H9 (cell line): Measurements from ENCODE around the gene CEP128. TPM values are rescaled to one million over a fixed set of nuclear protein-coding genes. Genes with fewer than 3 reads are reported as not detected.

Experiments
- DNase-seq: peaks from one replicate; pipeline ENCODE4 v3.0.0-alpha.2; 2017
- H2AFZ ChIP-seq: one replicate; pipeline ENCODE4 v1.6.1; 2013; ENCODE audit warnings: mild to moderate bottlenecking, low read length, control low read depth, moderate library complexity
- H2AK5ac ChIP-seq: 2 replicates; pipeline ENCODE4 v1.6.1; 2013; ENCODE audit warnings: low read length, control low read depth, mixed read lengths; ENCODE audit not compliant: insufficient read length
- H2BK120ac ChIP-seq: one replicate; pipeline ENCODE4 v1.6.1; 2013; ENCODE audit warnings: low read depth, mild to moderate bottlenecking, low read length, control low read depth, inconsistent platforms; ENCODE audit not compliant: poor library complexity, severe bottlenecking
- H2BK12ac ChIP-seq: 2 replicates; pipeline ENCODE4 v1.6.1; 2013; ENCODE audit warnings: low read length, control low read depth, mixed read lengths, low read depth; ENCODE audit not compliant: insufficient read length
- H2BK15ac ChIP-seq: 2 replicates; pipeline ENCODE4 v1.6.1; 2013; ENCODE audit warnings: low read depth, low read length, control low read depth
- H2BK20ac ChIP-seq: one replicate; pipeline ENCODE4 v1.6.1; 2013; ENCODE audit warnings: low read depth, mild to moderate bottlenecking, low read length, control low read depth, inconsistent platforms; ENCODE audit not compliant: poor library complexity, severe bottlenecking
- H2BK5ac ChIP-seq: 2 replicates; pipeline ENCODE4 v1.6.1; 2013; ENCODE audit warnings: low read length, control low read depth, mixed read lengths; ENCODE audit not compliant: insufficient read length
- H3K14ac ChIP-seq: 2 replicates; pipeline ENCODE4 v1.6.1; 2013; ENCODE audit warnings: low read length, control low read depth; ENCODE audit not compliant: insufficient read depth
- H3K18ac ChIP-seq: 2 replicates; pipeline ENCODE4 v1.6.1; 2013; ENCODE audit warnings: low read depth, mild to moderate bottlenecking, mixed read lengths, low read length, control low read depth; ENCODE audit not compliant: insufficient read length
- H3K23ac ChIP-seq: 2 replicates; pipeline ENCODE4 v1.6.1; 2013; ENCODE audit warnings: low read length, control low read depth, mixed read lengths, low read depth; ENCODE audit not compliant: insufficient read length
- H3K23me2 ChIP-seq: 2 replicates; pipeline ENCODE4 v1.6.1; 2013; ENCODE audit warnings: low read depth, mild to moderate bottlenecking, mixed read lengths, low read length, control low read depth; ENCODE audit not compliant: insufficient read length, poor library complexity, severe bottlenecking
- H3K27ac ChIP-seq: 2 replicates; pipeline ENCODE4 v1.5.1; 2013; ENCODE audit warnings: low read length, control low read depth, mixed read lengths, low read depth; ENCODE audit not compliant: insufficient read length
- H3K27me3 ChIP-seq: 2 replicates; pipeline ENCODE4 v1.6.1; 2013; ENCODE audit warnings: low read length, control low read depth, inconsistent platforms; ENCODE audit not compliant: insufficient read depth
- H3K4ac ChIP-seq: 2 replicates; pipeline ENCODE4 v1.6.1; 2013; ENCODE audit warnings: low read depth, mild to moderate bottlenecking, control low read depth, inconsistent platforms, low read length, moderate library complexity
- H3K4me1 ChIP-seq: 2 replicates; pipeline ENCODE4 v1.6.1; 2013; ENCODE audit warnings: low read length, control low read depth, inconsistent platforms; ENCODE audit not compliant: insufficient read depth
- H3K4me2 ChIP-seq: 2 replicates; pipeline ENCODE4 v1.6.1; 2013; ENCODE audit warnings: low read length, control low read depth, mixed read lengths; ENCODE audit not compliant: insufficient read length, insufficient read depth
- H3K56ac ChIP-seq: 2 replicates; pipeline ENCODE4 v1.6.1; 2013; ENCODE audit warnings: low read depth, mild to moderate bottlenecking, mixed read lengths, low read length, control low read depth; ENCODE audit not compliant: insufficient read length
- H3K79me1 ChIP-seq: 2 replicates; pipeline ENCODE4 v1.6.1; 2013; ENCODE audit warnings: low read depth, mild to moderate bottlenecking, moderate library complexity, low read length, control low read depth, inconsistent platforms; ENCODE audit not compliant: insufficient read depth, poor library complexity, severe bottlenecking
- H3K79me2 ChIP-seq: 2 replicates; pipeline ENCODE4 v1.6.1; 2013; ENCODE audit warnings: low read length, control low read depth, inconsistent platforms; ENCODE audit not compliant: insufficient read depth
- H3K9ac ChIP-seq: 2 replicates; pipeline ENCODE4 v1.6.1; 2013; ENCODE audit warnings: low read length, control low read depth, mixed read lengths; ENCODE audit not compliant: insufficient read length; ENCODE audit errors: extremely low read depth
- H3K9me3 ChIP-seq: one replicate; pipeline ENCODE4 v1.6.1; 2013; ENCODE audit warnings: low read depth, low read length, inconsistent platforms; ENCODE audit not compliant: control insufficient read depth
- H3T11ph ChIP-seq: one replicate; pipeline ENCODE4 v1.6.1; 2013; ENCODE audit warnings: mild to moderate bottlenecking, low read length, control low read depth, inconsistent platforms
- H4K20me1 ChIP-seq: one replicate; pipeline ENCODE4 v1.6.1; 2013; ENCODE audit not compliant: control insufficient read depth, insufficient read length, insufficient read depth
- H4K5ac ChIP-seq: 2 replicates; pipeline ENCODE4 v1.6.1; 2013; ENCODE audit warnings: low read depth, mild to moderate bottlenecking, mixed read lengths, low read length, control low read depth; ENCODE audit not compliant: insufficient read length
- H4K8ac ChIP-seq: replicated peaks from 2 replicates; pipeline ENCODE4 v1.6.1; 2013; ENCODE audit warnings: low read length, control low read depth, mixed read lengths, low read depth; ENCODE audit not compliant: insufficient read length
- H4K91ac ChIP-seq: 2 replicates; pipeline ENCODE4 v1.6.1; 2013; ENCODE audit warnings: low read depth, mild to moderate bottlenecking, moderate library complexity, mixed read lengths, low read length, control low read depth; ENCODE audit not compliant: insufficient read length
- H3K27ac Mint-ChIP-seq, 3 experiments: 2 replicates in 2 of 3; 3 replicates in 1 of 3; pipeline ENCODE4 v1.8.0; 2020 to 2021; ENCODE audit warnings: mixed read lengths in 3 of 3, mild to moderate bottlenecking in 1 of 3, moderate library complexity in 1 of 3
- H3K27me3 Mint-ChIP-seq: 2 replicates; pipeline ENCODE4 v1.8.0; 2021; ENCODE audit warnings: low read depth, mild to moderate bottlenecking, moderate library complexity, mixed read lengths
- H3K36me3 Mint-ChIP-seq, 3 experiments: 2 replicates in 2 of 3; 3 replicates in 1 of 3; pipeline ENCODE4 v1.8.0; 2020 to 2021; ENCODE audit warnings: low read depth in 3 of 3, mixed read lengths in 3 of 3; ENCODE audit not compliant: insufficient read depth in 1 of 3
- H3K4me1 Mint-ChIP-seq, 2 experiments: 2 replicates each; pipeline ENCODE4 v1.8.0; 2020; ENCODE audit warnings: mixed read lengths in 2 of 2
- H3K4me3 Mint-ChIP-seq, 2 experiments: 2 replicates in 1 of 2; 3 replicates in 1 of 2; pipeline ENCODE4 v1.8.0; 2020 to 2021; ENCODE audit warnings: mild to moderate bottlenecking in 2 of 2, mixed read lengths in 2 of 2, moderate library complexity in 1 of 2
- H3K9me3 Mint-ChIP-seq, 2 experiments: 2 replicates in 1 of 2; 3 replicates in 1 of 2; pipeline ENCODE4 v1.8.0; 2020; ENCODE audit warnings: mild to moderate bottlenecking in 2 of 2, mixed read lengths in 2 of 2, moderate library complexity in 1 of 2
- CTCF ChIP-seq: fragments of 200-600 bp; sonication (generic); conservative IDR thresholded peaks from 3 replicates; pipeline ENCODE4 v1.8.0; 2021; ENCODE audit warnings: antibody characterized with exemption, mild to moderate bottlenecking
- WGBS: extraction: QIAGEN DNeasy Blood & Tissue Kit; methylation state at CpG from one replicate; pipeline ENCODE4 v1.1.7; 2013; ENCODE audit warnings: missing lambda C conversion rate, low lambda C conversion rate, mixed read lengths; ENCODE audit not compliant: insufficient read length; ENCODE audit errors: extremely low coverage; 5-methylcytosine and 5-hydroxymethylcytosine counted together
- total RNA-seq: library from RNA; stranded (reverse); gene quantifications from 2 replicates; pipeline ENCODE4 v1.2.1, GENCODE V29; 2021

CEP128 gene
- total RNA-seq, 1 experiment from 2014 or later = 16.3 TPM

- no peaks in the 10 kb centered on the region for H3K23me2 ChIP-seq
- no peaks in the 10 kb centered on the region for H3K27me3 ChIP-seq
- H3K4me3 Mint-ChIP-seq = no peak overlapping the region
- H3K27ac Mint-ChIP-seq = no peak overlapping the region
- no peaks in the 10 kb centered on the region for H4K20me1 ChIP-seq
- H2BK120ac ChIP-seq = no peak overlapping the region
- peaks cover 0 to 3% of the 10 kb centered on the region in 2 experiments; a peak in 1 of 5 replicates for H3K9me3 Mint-ChIP-seq
- no peaks in the 10 kb centered on the region for H3K79me2 ChIP-seq
- H3K4ac ChIP-seq = no peak overlapping the region
- H2BK20ac ChIP-seq = no peak overlapping the region
- no peak overlapping the region for H3K14ac ChIP-seq
- no peak overlapping the region for H2BK5ac ChIP-seq
- H3K79me1 ChIP-seq = no peaks in the 10 kb centered on the region
- H3K27me3 Mint-ChIP-seq = no peaks in the 10 kb centered on the region
- H4K5ac ChIP-seq = no peak overlapping the region
- no peak overlapping the region for H3T11ph ChIP-seq
- no peak overlapping the region for H3K27ac ChIP-seq
- H3K4me2 ChIP-seq = no peak overlapping the region
- no peak overlapping the region for H3K23ac ChIP-seq
- H3K56ac ChIP-seq = no peak overlapping the region
- H2BK15ac ChIP-seq = no peak overlapping the region
- no peak overlapping the region for H3K18ac ChIP-seq
- no peak overlapping the region for H4K91ac ChIP-seq
- no peaks in the 10 kb centered on the region for H3K9me3 ChIP-seq
- no peak overlapping the region for H2BK12ac ChIP-seq
- H3K36me3 Mint-ChIP-seq = peaks cover 0 to 7% (median 3%) of the 10 kb centered on the region in 3 experiments; a peak in 3 of 7 replicates
- H2AFZ ChIP-seq = no peak overlapping the region
- H4K8ac ChIP-seq = no peak overlapping the region
- H3K9ac ChIP-seq = no peak overlapping the region
- WGBS = no CpG with 5 or more reads among the region's 5 CpGs
- no peaks in the 10 kb centered on the region for H3K4me1 ChIP-seq
- TF ChIP-seq CTCF = no peak
- H2AK5ac ChIP-seq = no peak overlapping the region
- no peak for DNase-seq
- peaks cover 18 to 19% of the 10 kb centered on the region in 2 experiments for H3K4me1 Mint-ChIP-seq
Observed at GRCh38 chr14:80930095-80930494, 11.4 kb downstream of the CEP128 start.
